ENCODE data around the gene THOP1. TPM values are rescaled to one million over a fixed set of nuclear protein-coding genes. Genes with fewer than 3 reads are reported as not detected.
A peak's percentile ranks its signal among the peaks of the same experiment; 100 is the strongest.

THOP1 gene
- 10 to 100 TPM; 80.0 to 85.4 TPM for total RNA-seq

- no peaks in the 10 kb centered on the region for H3K27me3 Mint-ChIP-seq
- H3K36me3 Mint-ChIP-seq (ENCODE audit: low read depth): peaks cover 27% of the 10 kb centered on the region
- H3K9me3 Mint-ChIP-seq: no peaks in the 10 kb centered on the region
- H3K4me1 Mint-ChIP-seq: peaks cover 62% of the 10 kb centered on the region
- peak; percentile 99 for DNase-seq
- H3K27ac Mint-ChIP-seq: peak within 1 kb of the TSS; percentile 68
- H3K4me3 Mint-ChIP-seq: peak within 1 kb of the TSS; percentile 88
- POLR2A ChIA-PET: interaction anchor here (0.9 to 1.3 kb wide), 4 partner anchors 10 to 309 kb away, joined by 3 to 8 read pairs (median 4); partner anchors contain the start of genes GADD45B, SLC39A3 and ZNF57
- CTCF ChIA-PET: interaction anchor here (1.0 to 1.3 kb wide), 2 partner anchors 34 to 137 kb away, joined by 3 to 5 read pairs; partner anchors contain the start of gene ZNF554
Observed at GRCh38 chr19:2785244-2785997, at the start of gene THOP1. THOP1 (plus strand) TSS chr19:2785503; CDS start chr19:2785663, 160 bp downstream.

GRCh38 chr19:2736550-2737190, 48.6 kb upstream of the THOP1 start:
- H3K4me1 Mint-ChIP-seq: peaks cover 15% of the 10 kb centered on the region
- no peak overlapping the region for H3K27ac Mint-ChIP-seq
- ChIA-PET CTCF (no interaction called here), POLR2A (no interaction called here)
- peaks cover 34% of the 10 kb centered on the region for H3K36me3 Mint-ChIP-seq (ENCODE audit: low read depth)
- no peaks in the 10 kb centered on the region for H3K27me3 Mint-ChIP-seq
- no peaks in the 10 kb centered on the region for H3K9me3 Mint-ChIP-seq
- no peak overlapping the region for H3K4me3 Mint-ChIP-seq
- DNase-seq: no peak

GRCh38 chr19:2739602-2740313, 45.5 kb upstream of the THOP1 start, which contains the start of gene SLC39A3:
SLC39A3 (minus strand) TSS chr19:2740017; CDS start chr19:2737257, 2,760 bp downstream.
- Mint-ChIP-seq H3K4me1 (peaks cover 15% of the 10 kb centered on the region), H3K27ac (peak within 1 kb of the TSS; percentile 62), H3K4me3 (peak within 1 kb of the TSS; percentile 89), H3K9me3 (no peaks in the 10 kb centered on the region), H3K36me3 (ENCODE audit: low read depth) (peaks cover 25% of the 10 kb centered on the region), H3K27me3 (peaks cover 9% of the 10 kb centered on the region)
- peak; percentile 99 for DNase-seq
- ChIA-PET POLR2A (interaction anchor here (0.6 to 1.8 kb wide), 7 partner anchors 10 to 283 kb away, joined by 3 to 5 read pairs (median 3); partner anchors contain the start of genes LMNB2, SGTA and THOP1), CTCF (interaction anchor here (1.3 to 1.4 kb wide), 2 partner anchors 10 to 91 kb away, joined by 6 read pairs; no protein-coding TSS in a partner anchor)

- H3K9me3 Mint-ChIP-seq: no peaks in the 10 kb centered on the region
- POLR2A ChIA-PET: interaction anchor here (0.6 to 1.8 kb wide), 3 partner anchors 13 to 45 kb away, joined by 3 to 4 read pairs (median 3); partner anchors contain the start of genes SGTA and THOP1
- peaks cover 24% of the 10 kb centered on the region for H3K36me3 Mint-ChIP-seq (ENCODE audit: low read depth)
- H3K4me1 Mint-ChIP-seq: peaks cover 15% of the 10 kb centered on the region
- H3K27me3 Mint-ChIP-seq: peaks cover 9% of the 10 kb centered on the region
- CTCF ChIA-PET: no interaction called here
- DNase-seq: no peak
- H3K27ac Mint-ChIP-seq: no peak overlapping the region
- peak overlapping the region; percentile 89 for H3K4me3 Mint-ChIP-seq
Observed at GRCh38 chr19:2740314-2740656, 45.0 kb upstream of the THOP1 start.

- POLR2A ChIA-PET: no interaction called here
- CTCF ChIA-PET: no interaction called here
- H3K27ac Mint-ChIP-seq: no peak overlapping the region
Observed at GRCh38 chr19:2743099-2743498, 42.2 kb upstream of the THOP1 start.

GRCh38 chr19:2744113-2744512, 41.2 kb upstream of the THOP1 start:
- DNase-seq: no peak
- peaks cover 10% of the 10 kb centered on the region for H3K4me1 Mint-ChIP-seq
- POLR2A ChIA-PET: no interaction called here
- H3K27me3 Mint-ChIP-seq: peaks cover 11% of the 10 kb centered on the region
- H3K9me3 Mint-ChIP-seq: no peaks in the 10 kb centered on the region
- H3K36me3 Mint-ChIP-seq (ENCODE audit: low read depth): no peaks in the 10 kb centered on the region
- CTCF ChIA-PET: no interaction called here
- H3K27ac Mint-ChIP-seq: no peak overlapping the region
- no peak overlapping the region for H3K4me3 Mint-ChIP-seq

More at GRCh38 chr19:2743099-2743498, 42.2 kb upstream of the THOP1 start:
- H3K36me3 Mint-ChIP-seq (ENCODE audit: low read depth): peaks cover 2% of the 10 kb centered on the region
- peaks cover 11% of the 10 kb centered on the region for H3K27me3 Mint-ChIP-seq
- H3K4me3 Mint-ChIP-seq: no peak overlapping the region
- peaks cover 16% of the 10 kb centered on the region for H3K4me1 Mint-ChIP-seq
- H3K9me3 Mint-ChIP-seq: no peaks in the 10 kb centered on the region
- DNase-seq: no peak

- Mint-ChIP-seq H3K4me1 (peaks cover 1% of the 10 kb centered on the region), H3K36me3 (ENCODE audit: low read depth) (no peaks in the 10 kb centered on the region), H3K4me3 (no peak overlapping the region), H3K27me3 (peaks cover 11% of the 10 kb centered on the region), H3K27ac (no peak overlapping the region), H3K9me3 (no peaks in the 10 kb centered on the region)
- CTCF ChIA-PET: interaction anchor here (4.1 kb wide), 1 partner anchor 101 kb away, joined by 70 read pairs; no protein-coding TSS in a partner anchor
- POLR2A ChIA-PET: no interaction called here
- DNase-seq: no peak
Observed at GRCh38 chr19:2747349-2747748, 38.0 kb upstream of the THOP1 start.

- peaks cover 9% of the 10 kb centered on the region for H3K36me3 Mint-ChIP-seq (ENCODE audit: low read depth)
- H3K27me3 Mint-ChIP-seq: no peaks in the 10 kb centered on the region
- H3K9me3 Mint-ChIP-seq: no peaks in the 10 kb centered on the region
- ChIA-PET CTCF (interaction anchor here (1.2 to 4.1 kb wide), 3 partner anchors 12 to 104 kb away, joined by 5 to 70 read pairs (median 6); partner anchors contain the start of gene SLC39A3), POLR2A (no interaction called here)
- H3K27ac Mint-ChIP-seq: no peak overlapping the region
- H3K4me1 Mint-ChIP-seq: peaks cover 1% of the 10 kb centered on the region
- no peak for DNase-seq
- no peak overlapping the region for H3K4me3 Mint-ChIP-seq
Observed at GRCh38 chr19:2750808-2751437, 34.4 kb upstream of the THOP1 start.

- Mint-ChIP-seq H3K9me3 (no peaks in the 10 kb centered on the region), H3K36me3 (ENCODE audit: low read depth) (peaks cover 12% of the 10 kb centered on the region), H3K27me3 (no peaks in the 10 kb centered on the region), H3K4me1 (peaks cover 1% of the 10 kb centered on the region), H3K27ac (no peak overlapping the region), H3K4me3 (no peak overlapping the region)
- no peak for DNase-seq
- ChIA-PET POLR2A (no interaction called here), CTCF (interaction anchor here (4.1 kb wide), 1 partner anchor 105 kb away, joined by 70 read pairs; no protein-coding TSS in a partner anchor)
Observed at GRCh38 chr19:2751438-2751830, 33.9 kb upstream of the THOP1 start.

GRCh38 chr19:2754659-2755447, 30.4 kb upstream of the THOP1 start:
- H3K4me1 Mint-ChIP-seq: peaks cover 4% of the 10 kb centered on the region
- ChIA-PET POLR2A (no interaction called here), CTCF (interaction anchor here (0.6 to 0.8 kb wide), 2 partner anchors 94 to 550 kb away, joined by 3 to 4 read pairs; no protein-coding TSS in a partner anchor)
- H3K9me3 Mint-ChIP-seq: no peaks in the 10 kb centered on the region
- H3K27me3 Mint-ChIP-seq: no peaks in the 10 kb centered on the region
- H3K27ac Mint-ChIP-seq: no peak overlapping the region
- DNase-seq: no peak
- H3K36me3 Mint-ChIP-seq (ENCODE audit: low read depth): peaks cover 30% of the 10 kb centered on the region
- no peak overlapping the region for H3K4me3 Mint-ChIP-seq

- Mint-ChIP-seq H3K27ac (no peak overlapping the region), H3K27me3 (no peaks in the 10 kb centered on the region), H3K4me1 (peaks cover 4% of the 10 kb centered on the region), H3K4me3 (no peak overlapping the region), H3K9me3 (no peaks in the 10 kb centered on the region), H3K36me3 (ENCODE audit: low read depth) (peaks cover 30% of the 10 kb centered on the region)
- ChIA-PET CTCF (interaction anchor here (0.6 to 0.8 kb wide), 2 partner anchors 94 to 550 kb away, joined by 3 to 4 read pairs; no protein-coding TSS in a partner anchor), POLR2A (no interaction called here)
- no peak for DNase-seq
Observed at GRCh38 chr19:2755448-2755705, 29.9 kb upstream of the THOP1 start.

GRCh38 chr19:2755811-2756210, 29.5 kb upstream of the THOP1 start:
- ChIA-PET POLR2A (no interaction called here), CTCF (no interaction called here)
- Mint-ChIP-seq H3K4me1 (peaks cover 4% of the 10 kb centered on the region), H3K36me3 (ENCODE audit: low read depth) (peaks cover 33% of the 10 kb centered on the region), H3K4me3 (no peak overlapping the region), H3K9me3 (no peaks in the 10 kb centered on the region), H3K27me3 (no peaks in the 10 kb centered on the region), H3K27ac (no peak overlapping the region)
- DNase-seq: no peak

Data from activated CD4-positive, alpha-beta memory T cell treated with anti-CD3 and anti-CD28 coated beads, Interleukin-2, amount 10 ng/mL, durations not matched to agents 7 days and 5 days (primary cell).